Activated naive CD4-positive, alpha-beta T cell treated with anti-CD3 and anti-CD28 coated beads, Interleukin-2, amount 50 U/mL, for 24 hours (primary cell): ENCODE results near the gene ZNF528.

Experiments used
- H3K27ac Mint-ChIP-seq: one replicate; pipeline ENCODE4 v1.8.0; 2021; ENCODE audit warnings: mild to moderate bottlenecking, mixed read lengths
- H3K27me3 Mint-ChIP-seq: one replicate; pipeline ENCODE4 v1.8.0; 2021; ENCODE audit warnings: mixed read lengths
- H3K36me3 Mint-ChIP-seq: one replicate; pipeline ENCODE4 v1.8.0; 2021; ENCODE audit warnings: mixed read lengths
- H3K4me1 Mint-ChIP-seq: one replicate; pipeline ENCODE4 v1.8.0; 2021; ENCODE audit warnings: mixed read lengths
- H3K4me3 Mint-ChIP-seq: one replicate; pipeline ENCODE4 v1.8.0; 2021; ENCODE audit warnings: mild to moderate bottlenecking, mixed read lengths
- H3K9me3 Mint-ChIP-seq: one replicate; pipeline ENCODE4 v1.8.0; 2021; ENCODE audit warnings: mixed read lengths

Gene ZNF528

DNA sequence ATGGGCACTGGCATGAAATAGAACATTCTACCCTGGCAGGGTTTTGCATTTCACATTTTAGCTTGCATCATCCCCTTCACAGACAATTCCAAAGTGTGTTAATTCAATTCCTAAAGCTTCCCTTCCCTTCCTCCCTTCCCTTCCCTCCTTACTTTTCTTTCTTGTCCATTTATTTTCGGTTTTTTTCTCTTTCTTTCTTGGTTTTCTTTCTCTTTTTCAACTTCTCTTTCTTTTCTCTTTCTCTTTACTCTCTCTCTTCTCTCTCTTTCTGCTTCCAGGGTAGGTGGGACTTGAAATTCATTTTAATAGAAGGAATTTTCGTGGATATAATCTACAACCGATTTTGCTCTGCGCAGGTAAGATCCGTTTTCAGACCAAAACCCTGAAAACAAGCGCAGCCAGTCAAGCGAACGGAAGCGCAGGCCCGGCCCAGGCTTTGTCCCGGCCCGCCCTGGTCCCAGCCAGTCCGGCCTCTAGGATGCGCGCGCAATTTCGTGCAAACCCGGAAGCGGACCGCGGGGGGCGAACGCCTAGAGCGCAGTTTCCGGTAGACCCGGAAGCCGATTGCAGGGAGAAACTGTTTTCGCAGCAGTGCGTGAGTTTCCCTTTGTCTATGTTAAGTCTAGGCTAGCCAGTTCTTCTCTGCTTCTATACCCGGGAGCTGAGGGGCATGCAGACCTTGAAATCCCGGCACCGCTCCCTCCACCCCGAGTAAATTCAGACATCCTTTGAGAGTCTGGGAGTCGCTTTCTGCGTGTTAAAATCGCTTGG lies at the start of gene ZNF528:
Gene ZNF528, plus strand, starts transcription at position 540 of the 771 bp plus-strand sequence. CDS start 4,165 bp downstream, outside the sequence.
- Mint-ChIP-seq H3K27ac (peak within 1 kb of the TSS; percentile 90), H3K4me3 (peak within 1 kb of the TSS; percentile 94), H3K27me3 (no peaks in the 10 kb centered on the region), H3K9me3 (peaks cover 33% of the 10 kb centered on the region), H3K4me1 (peaks cover 22% of the 10 kb centered on the region), H3K36me3 (peaks cover 62% of the 10 kb centered on the region)

DNA sequence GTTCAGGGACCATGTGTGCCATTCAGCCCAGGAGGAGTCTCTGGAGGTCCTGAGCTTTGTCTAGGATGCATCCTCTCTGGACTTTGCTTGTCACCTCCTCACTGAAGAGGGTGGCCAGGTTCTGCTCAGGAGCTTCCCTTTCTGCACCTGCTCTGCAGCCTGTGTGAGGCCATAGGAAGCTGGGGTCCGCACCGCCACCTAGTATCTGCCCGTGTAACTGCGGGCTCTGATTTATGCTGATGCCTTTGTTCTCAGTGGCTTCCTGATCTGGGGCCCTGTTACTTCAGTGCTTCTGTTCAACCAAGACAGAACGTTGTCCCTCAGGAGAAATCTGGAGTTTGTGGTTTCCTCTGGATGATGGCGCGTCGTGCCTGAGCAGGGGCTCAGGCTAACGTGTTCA lies 46.1 kb upstream of the ZNF528 start:
- Mint-ChIP-seq H3K27me3 (no peaks in the 10 kb centered on the region), H3K36me3 (peaks cover 56% of the 10 kb centered on the region), H3K27ac (no peak overlapping the region), H3K4me3 (no peak overlapping the region), H3K4me1 (no peaks in the 10 kb centered on the region), H3K9me3 (peaks cover 25% of the 10 kb centered on the region)

DNA sequence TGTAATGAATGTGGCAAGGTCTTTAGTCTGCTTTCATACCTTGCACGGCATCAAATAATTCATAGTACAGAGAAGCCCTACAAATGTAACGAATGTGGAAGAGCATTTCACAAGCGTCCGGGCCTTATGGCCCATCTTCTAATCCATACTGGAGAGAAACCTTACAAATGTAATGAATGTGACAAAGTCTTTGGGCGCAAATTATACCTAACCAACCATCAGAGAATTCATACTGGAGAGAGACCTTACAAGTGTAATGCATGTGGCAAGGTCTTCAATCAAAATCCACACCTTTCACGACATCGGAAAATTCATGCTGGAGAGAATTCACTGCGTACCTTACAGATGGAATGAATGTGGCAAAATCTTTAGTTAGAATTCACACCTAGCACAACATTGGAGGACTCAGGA lies 31.2 kb upstream of the ZNF528 start:
- Mint-ChIP-seq H3K27me3 (no peaks in the 10 kb centered on the region), H3K27ac (no peak overlapping the region), H3K4me1 (peaks cover 11% of the 10 kb centered on the region), H3K36me3 (peaks cover 42% of the 10 kb centered on the region), H3K9me3 (peaks cover 30% of the 10 kb centered on the region), H3K4me3 (no peak overlapping the region)

DNA sequence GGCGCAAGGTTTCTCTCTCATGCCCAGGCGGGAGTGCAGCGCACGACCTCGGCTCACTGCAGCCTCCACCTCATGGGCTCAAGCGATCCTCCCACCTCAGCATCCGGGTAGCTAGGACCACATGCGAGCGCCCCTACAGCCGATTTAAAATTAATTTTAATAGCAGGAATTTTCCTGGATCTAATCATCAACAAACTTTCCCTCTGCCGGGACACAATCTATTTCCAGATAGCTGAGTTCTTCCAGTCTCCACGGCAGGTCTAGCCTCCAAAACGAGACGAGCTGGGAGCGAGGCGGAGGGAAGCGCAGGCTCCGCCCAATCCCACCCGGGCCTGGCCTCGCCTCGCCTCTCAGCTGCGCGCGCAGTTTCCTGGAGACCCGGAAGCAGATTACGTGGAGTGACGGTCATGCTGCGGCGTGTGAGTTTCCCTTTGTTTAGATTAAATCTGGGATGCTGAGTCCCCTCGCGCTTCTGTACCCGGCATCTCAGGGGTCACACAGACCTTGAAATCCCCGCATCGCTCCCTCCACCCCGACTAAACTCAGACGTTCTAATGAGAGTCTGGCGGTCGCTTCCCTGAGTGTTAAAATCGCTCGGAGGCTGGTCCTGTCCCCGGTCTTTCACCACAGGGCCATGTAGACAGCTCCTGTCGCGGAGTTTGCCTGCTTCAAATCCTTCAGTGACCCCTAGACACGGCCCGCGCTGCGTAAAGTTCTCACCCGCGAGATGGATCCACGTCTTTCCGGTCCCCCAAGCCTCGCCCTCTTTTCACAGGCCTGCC lies 27.9 kb upstream of the ZNF528 start, which contains the start of gene ZNF880:
Gene ZNF880, plus strand, starts transcription at position 365 of the 782 bp plus-strand sequence. Its CDS starts 43 bp downstream, at position 408.
- peaks cover 28% of the 10 kb centered on the region for H3K9me3 Mint-ChIP-seq

DNA sequence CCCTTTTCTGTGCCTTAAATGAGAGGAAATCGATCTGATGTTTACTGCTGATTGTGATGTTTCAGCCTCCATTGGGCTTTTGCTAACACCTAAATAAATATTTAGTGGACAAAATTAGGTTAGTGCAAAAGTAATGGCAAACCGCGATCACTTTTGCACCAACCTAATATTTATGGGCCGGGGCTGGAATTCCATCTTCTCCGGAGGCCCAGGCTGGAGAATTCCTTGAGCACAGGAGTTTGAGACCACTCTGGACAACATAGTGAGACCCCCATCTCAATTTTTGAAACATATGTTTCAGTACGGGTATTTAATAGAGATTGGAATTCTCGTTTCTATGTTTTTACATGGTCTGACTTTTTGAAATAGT lies 27.3 kb upstream of the ZNF528 start:
- H3K27me3 Mint-ChIP-seq, result no peaks in the 10 kb centered on the region
- H3K27ac Mint-ChIP-seq, result peak overlapping the region; percentile 95
- H3K9me3 Mint-ChIP-seq, result peaks cover 27% of the 10 kb centered on the region
- H3K36me3 Mint-ChIP-seq, result peaks cover 54% of the 10 kb centered on the region
- peak overlapping the region; percentile 94 for H3K4me3 Mint-ChIP-seq
- peaks cover 11% of the 10 kb centered on the region for H3K4me1 Mint-ChIP-seq

More for the DNA sequence above, 27.9 kb upstream of the ZNF528 start, which contains the start of gene ZNF880:
- Mint-ChIP-seq H3K4me1 (peaks cover 11% of the 10 kb centered on the region), H3K4me3 (peak within 1 kb of the TSS; percentile 94), H3K27ac (peak within 1 kb of the TSS; percentile 95), H3K27me3 (no peaks in the 10 kb centered on the region), H3K36me3 (peaks cover 50% of the 10 kb centered on the region)

DNA sequence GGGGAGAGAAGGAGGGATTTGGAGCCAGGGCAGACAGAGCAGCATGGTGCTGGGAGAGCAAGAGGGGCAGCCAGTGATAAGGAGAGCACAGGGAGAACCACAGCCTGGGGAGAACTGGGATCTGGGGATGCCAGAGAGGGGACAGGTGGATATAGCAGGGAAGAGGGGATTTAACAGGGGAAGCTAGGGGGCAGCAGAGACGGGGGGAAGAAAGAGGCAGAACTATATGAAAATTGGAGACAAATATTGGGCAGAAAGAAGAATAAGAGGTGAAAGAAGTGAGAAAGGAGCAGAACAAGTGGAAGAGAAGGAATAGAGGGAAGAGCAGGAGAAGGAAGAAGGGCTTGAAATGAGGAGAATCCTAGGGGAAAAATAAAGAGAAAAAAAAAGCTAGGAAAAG lies 6.5 kb upstream of the ZNF528 start:
- Mint-ChIP-seq H3K4me3 (no peak overlapping the region), H3K27ac (no peak overlapping the region), H3K36me3 (peaks cover 38% of the 10 kb centered on the region)

DNA sequence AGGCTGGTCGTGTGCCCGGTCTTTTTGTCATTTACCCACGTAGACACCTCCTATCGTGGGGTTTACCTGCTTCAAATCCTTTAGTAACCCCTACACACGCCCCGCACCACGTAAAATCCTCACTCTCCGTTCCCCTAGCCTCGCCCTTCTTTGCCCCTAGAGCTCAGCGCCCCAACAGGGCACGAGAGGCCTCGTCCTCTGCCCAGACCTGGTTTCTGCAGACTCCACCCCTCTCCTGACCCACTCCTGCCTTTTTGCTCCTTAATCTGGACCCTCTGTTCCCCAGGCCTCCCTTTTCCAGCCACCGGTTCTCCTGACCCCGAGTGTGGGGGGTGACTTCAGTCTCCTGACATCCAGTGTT lies 412 bp downstream of the ZNF528 start:
- no peaks in the 10 kb centered on the region for H3K27me3 Mint-ChIP-seq
- H3K4me3 Mint-ChIP-seq, result peak overlapping the region; percentile 94
- H3K36me3 Mint-ChIP-seq, result peaks cover 62% of the 10 kb centered on the region
- peaks cover 32% of the 10 kb centered on the region for H3K9me3 Mint-ChIP-seq
- H3K27ac Mint-ChIP-seq, result peak overlapping the region; percentile 72
- H3K4me1 Mint-ChIP-seq, result peaks cover 22% of the 10 kb centered on the region

More for the DNA sequence above, 6.5 kb upstream of the ZNF528 start:
- Mint-ChIP-seq H3K4me1 (no peaks in the 10 kb centered on the region), H3K27me3 (no peaks in the 10 kb centered on the region), H3K9me3 (peaks cover 10% of the 10 kb centered on the region)

DNA sequence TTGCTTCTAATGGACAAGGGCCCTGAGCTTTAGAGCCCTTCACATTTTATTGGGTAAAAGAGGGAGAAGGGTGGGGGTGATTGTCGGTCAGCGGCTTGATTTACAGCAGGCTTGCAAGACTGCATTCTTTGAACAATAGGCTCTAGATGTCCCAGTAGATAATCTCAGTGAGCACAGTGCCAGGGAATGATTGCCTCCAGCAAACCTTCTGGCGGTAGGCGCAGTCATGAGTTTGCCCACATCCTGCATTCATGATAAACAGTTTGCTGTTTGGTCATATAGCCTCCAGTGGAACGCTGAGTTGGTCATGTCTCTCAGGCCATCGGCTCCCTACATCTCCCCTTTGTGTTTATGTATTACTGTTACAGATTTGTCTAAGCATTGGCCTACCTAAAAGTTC lies 12.6 kb downstream of the ZNF528 start:
- peaks cover 80% of the 10 kb centered on the region for H3K36me3 Mint-ChIP-seq
- no peaks in the 10 kb centered on the region for H3K27me3 Mint-ChIP-seq
- no peaks in the 10 kb centered on the region for H3K4me1 Mint-ChIP-seq
- H3K27ac Mint-ChIP-seq, result no peak overlapping the region
- no peak overlapping the region for H3K4me3 Mint-ChIP-seq
- peaks cover 16% of the 10 kb centered on the region for H3K9me3 Mint-ChIP-seq

DNA sequence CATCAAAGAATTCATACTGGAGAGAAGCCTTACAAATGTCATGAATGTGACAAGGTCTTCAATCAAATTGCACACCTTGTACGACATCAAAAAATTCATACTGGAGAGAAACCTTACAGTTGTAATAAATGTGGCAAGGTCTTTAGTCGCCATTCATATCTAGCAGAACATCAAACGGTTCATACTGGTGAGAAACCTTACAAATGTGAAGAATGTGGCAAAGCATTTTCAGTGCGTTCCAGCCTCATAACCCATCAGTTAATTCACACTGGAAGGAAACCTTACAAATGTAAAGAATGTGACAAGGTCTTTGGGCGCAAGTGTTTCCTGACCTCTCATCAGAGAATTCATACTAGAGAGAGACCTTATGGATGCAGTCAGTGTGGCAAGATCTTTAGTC lies 18.1 kb downstream of the ZNF528 start:
- Mint-ChIP-seq H3K4me3 (no peak overlapping the region), H3K27me3 (no peaks in the 10 kb centered on the region), H3K9me3 (peaks cover 11% of the 10 kb centered on the region), H3K4me1 (no peaks in the 10 kb centered on the region), H3K27ac (no peak overlapping the region), H3K36me3 (peaks cover 40% of the 10 kb centered on the region)

DNA sequence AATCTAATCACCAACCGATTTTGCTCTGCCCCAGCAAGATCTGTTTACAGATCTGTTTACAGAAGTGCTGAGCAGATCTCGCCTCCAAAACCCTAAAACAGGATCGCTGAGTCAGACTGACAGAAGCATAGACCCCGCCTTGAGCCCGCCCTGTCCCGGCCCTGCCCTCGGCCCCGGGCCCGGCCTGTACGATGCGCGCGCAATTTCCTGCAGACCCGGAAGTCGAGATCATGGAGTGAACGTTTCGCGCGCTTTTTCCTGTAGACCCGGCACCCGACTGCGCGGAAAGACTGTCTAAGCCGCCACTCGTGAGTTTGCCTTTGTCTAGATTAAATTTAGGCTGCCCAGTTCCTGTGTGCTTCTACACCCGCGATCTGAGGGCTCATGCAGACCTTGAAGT lies 31.3 kb downstream of the ZNF528 start, which contains the start of gene ZNF534:
Gene ZNF534, plus strand, starts transcription at position 212 of the 400 bp plus-strand sequence. CDS start 2,327 bp downstream, outside the sequence.
- no peaks in the 10 kb centered on the region for H3K27me3 Mint-ChIP-seq
- peaks cover 24% of the 10 kb centered on the region for H3K9me3 Mint-ChIP-seq
- H3K27ac Mint-ChIP-seq, result no peak within 1 kb of the TSS
- no peaks in the 10 kb centered on the region for H3K4me1 Mint-ChIP-seq
- H3K36me3 Mint-ChIP-seq, result peaks cover 21% of the 10 kb centered on the region
- H3K4me3 Mint-ChIP-seq, result no peak within 1 kb of the TSS

DNA sequence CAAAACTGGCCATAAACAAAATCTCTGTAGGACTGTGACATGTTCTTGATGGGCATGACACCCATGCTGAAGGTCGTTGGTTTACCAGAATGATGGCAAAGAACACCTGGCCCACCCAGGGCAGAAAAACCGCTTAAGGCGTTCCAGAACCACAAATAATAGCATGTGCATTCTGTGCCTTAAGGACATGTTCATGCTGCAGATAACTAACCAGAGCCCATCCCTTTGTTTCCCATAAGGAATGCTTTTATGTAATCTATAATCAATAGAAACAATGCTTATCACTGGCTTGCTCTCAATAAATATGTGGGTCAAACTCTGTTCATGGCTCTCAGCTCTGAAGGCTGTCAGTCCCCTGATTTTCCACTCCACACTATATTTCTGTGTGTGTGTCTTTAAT lies 44.5 kb downstream of the ZNF528 start:
- H3K27me3 Mint-ChIP-seq, result no peaks in the 10 kb centered on the region
- H3K4me3 Mint-ChIP-seq, result no peak overlapping the region
- no peaks in the 10 kb centered on the region for H3K4me1 Mint-ChIP-seq
- H3K9me3 Mint-ChIP-seq, result peaks cover 47% of the 10 kb centered on the region
- no peak overlapping the region for H3K27ac Mint-ChIP-seq
- H3K36me3 Mint-ChIP-seq, result peaks cover 25% of the 10 kb centered on the region

DNA sequence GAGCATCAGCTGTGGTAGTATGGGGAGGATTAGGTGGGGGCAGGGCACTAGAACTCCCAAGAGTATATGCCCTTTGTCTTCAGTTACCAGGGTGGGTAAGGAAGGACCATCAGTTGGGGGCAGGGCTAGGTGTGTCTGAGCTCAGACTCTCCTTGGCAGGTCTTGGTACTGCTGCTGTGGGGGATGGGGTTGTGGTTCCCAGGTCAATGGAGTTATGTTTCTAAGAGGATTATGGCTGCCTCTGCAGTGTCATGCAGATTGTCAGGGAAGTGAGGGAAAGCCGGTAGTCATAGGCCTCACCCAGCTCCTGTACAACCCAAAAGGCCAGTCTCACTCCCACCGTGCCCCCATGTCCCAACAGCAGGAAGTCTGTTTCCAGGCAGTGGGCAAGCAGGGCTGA lies 46.9 kb downstream of the ZNF528 start:
- Mint-ChIP-seq H3K36me3 (peaks cover 18% of the 10 kb centered on the region), H3K4me1 (no peaks in the 10 kb centered on the region), H3K27me3 (peaks cover 1% of the 10 kb centered on the region), H3K27ac (no peak overlapping the region), H3K9me3 (peaks cover 49% of the 10 kb centered on the region), H3K4me3 (no peak overlapping the region)

DNA sequence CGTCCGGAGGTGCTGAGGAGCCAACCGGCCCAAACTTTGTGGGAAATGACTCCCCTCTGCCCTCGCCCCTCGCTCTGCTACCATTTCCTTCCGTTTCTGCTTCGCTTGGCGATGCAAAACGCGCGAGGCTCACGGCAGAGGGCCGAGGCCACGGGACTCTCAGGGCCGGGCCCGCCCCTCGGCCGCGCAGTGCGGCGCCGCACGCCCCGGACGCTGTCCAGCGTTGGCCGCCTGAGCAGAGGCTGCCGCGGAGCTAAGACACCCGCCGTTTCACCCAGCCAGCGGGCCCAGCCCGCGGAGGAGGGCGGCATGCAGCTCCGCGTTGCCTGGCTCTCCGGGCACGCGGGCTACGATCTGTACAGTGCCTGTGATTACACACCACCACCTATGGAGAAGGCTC lies 53.6 kb downstream of the ZNF528 start:
- peaks cover 6% of the 10 kb centered on the region for H3K27me3 Mint-ChIP-seq
- peaks cover 44% of the 10 kb centered on the region for H3K36me3 Mint-ChIP-seq
- peaks cover 17% of the 10 kb centered on the region for H3K4me1 Mint-ChIP-seq
- H3K4me3 Mint-ChIP-seq, result peak overlapping the region; percentile 11
- peaks cover 50% of the 10 kb centered on the region for H3K9me3 Mint-ChIP-seq
- H3K27ac Mint-ChIP-seq, result no peak overlapping the region

DNA sequence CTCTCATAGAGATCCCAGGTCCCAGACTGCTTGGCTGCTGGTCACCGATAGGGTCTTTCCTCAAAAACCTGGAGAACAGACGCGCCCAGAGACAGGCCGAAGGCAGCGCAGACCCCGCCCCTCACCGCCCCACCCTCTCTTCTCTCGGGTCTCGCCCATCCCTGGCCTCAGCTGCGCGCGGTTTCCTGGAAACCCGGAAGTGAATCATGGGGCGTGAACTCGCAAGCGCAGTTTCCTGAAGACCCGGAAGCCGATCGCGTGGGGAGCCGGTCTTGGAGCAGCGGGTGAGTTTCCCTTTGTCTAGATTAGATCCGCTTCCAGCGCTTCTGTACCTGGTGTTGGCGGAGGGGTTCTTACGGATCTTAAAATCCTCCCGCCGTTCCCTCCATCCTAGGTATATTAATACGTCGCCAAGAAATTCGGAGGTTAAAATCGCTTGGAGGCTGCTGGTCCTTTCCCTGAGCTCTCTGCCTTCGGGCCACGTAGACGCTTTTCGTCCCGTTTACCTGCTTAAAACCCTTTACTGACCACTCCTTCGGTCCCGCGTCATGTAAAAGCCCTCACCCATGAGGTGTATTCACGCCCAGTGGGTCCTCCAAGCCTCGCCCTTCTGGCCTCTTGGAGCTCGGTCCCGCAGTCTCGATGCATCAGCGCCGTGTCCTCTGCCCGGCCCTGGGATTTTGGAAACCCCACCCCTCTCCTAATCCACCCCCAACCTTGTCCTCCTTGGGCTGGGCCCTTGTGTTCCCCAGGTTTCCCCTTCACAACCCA lies 55.9 kb downstream of the ZNF528 start, which contains the start of gene ZNF578:
Gene ZNF578, plus strand, starts transcription at position 230 of the 771 bp plus-strand sequence. CDS start 48,293 bp downstream, outside the sequence.
- H3K36me3 Mint-ChIP-seq, result peaks cover 63% of the 10 kb centered on the region
- H3K4me1 Mint-ChIP-seq, result peaks cover 17% of the 10 kb centered on the region
- peaks cover 6% of the 10 kb centered on the region for H3K27me3 Mint-ChIP-seq
- H3K4me3 Mint-ChIP-seq, result peak within 1 kb of the TSS; percentile 85
- peaks cover 52% of the 10 kb centered on the region for H3K9me3 Mint-ChIP-seq
- peak within 1 kb of the TSS; percentile 30 for H3K27ac Mint-ChIP-seq

DNA sequence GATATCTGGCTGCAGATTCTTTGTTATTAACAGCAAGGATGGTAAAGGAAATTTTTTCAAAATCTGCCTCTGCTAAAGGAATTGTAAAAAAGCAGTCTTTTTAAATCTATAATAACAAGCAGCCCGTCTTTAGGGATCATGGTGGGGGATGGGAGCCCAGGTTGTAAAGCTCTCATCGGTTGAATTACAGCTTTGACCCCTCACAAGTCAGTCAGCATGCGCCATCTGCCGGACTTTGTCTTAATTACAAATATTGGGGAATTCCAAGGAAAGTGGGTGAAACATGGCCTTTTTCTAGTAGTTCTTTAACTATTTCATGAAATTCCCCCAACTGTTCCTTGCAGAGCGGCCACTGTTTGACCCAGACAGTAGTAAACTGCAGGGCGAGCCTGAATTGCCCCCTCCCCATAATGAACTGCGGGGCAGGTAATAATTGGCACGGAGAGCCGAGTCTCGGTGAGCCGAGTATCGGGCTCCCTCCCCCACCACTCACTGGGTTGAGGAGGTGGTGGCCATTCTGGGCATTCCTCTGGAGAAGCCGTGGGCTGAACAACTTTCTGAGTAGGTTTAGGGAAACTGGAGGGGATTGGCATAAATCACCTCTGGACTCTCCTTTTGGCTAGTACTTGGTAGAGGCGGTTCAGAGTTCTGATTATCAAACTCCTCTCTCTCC lies 67.3 kb downstream of the ZNF528 start:
- Mint-ChIP-seq H3K4me3 (no peak overlapping the region), H3K27ac (no peak overlapping the region), H3K9me3 (peaks cover 24% of the 10 kb centered on the region), H3K36me3 (peaks cover 46% of the 10 kb centered on the region), H3K27me3 (no peaks in the 10 kb centered on the region), H3K4me1 (no peaks in the 10 kb centered on the region)
